Type B pancreatic cell (in vitro differentiated cells): Measurements from ENCODE around the gene ARMC3. TPM values are rescaled to one million over a fixed set of nuclear protein-coding genes. Genes with fewer than 3 reads are reported as not detected.
A peak's percentile ranks its signal among the peaks of the same experiment; 100 is the strongest.
"Not testable (repeated sequence)": the region's sequence is repeated elsewhere in the genome, so short reads cannot be mapped to it uniquely, and the experiment has no call there.

Experiments
- DNase-seq: peaks from one replicate; pipeline ENCODE4 v3.0.0; 2021; ENCODE audit warnings: mixed read lengths; ENCODE audit not compliant: unreplicated experiment; ENCODE audit errors: extremely low spot score
- H3K27ac Mint-ChIP-seq: 2 replicates; pipeline ENCODE4 v1.8.0; 2021; ENCODE audit warnings: mild to moderate bottlenecking, mixed read lengths
- H3K27me3 Mint-ChIP-seq: 2 replicates; pipeline ENCODE4 v1.8.0; 2021; ENCODE audit warnings: mixed read lengths
- H3K36me3 Mint-ChIP-seq: 2 replicates; pipeline ENCODE4 v1.8.0; 2021; ENCODE audit warnings: mixed read lengths
- H3K4me1 Mint-ChIP-seq: one replicate; pipeline ENCODE4 v1.8.0; 2021; ENCODE audit warnings: mixed read lengths; ENCODE audit not compliant: unreplicated experiment
- H3K4me3 Mint-ChIP-seq: 2 replicates; pipeline ENCODE4 v1.8.0; 2021; ENCODE audit warnings: mild to moderate bottlenecking, mixed read lengths
- H3K9me3 Mint-ChIP-seq: 2 replicates; pipeline ENCODE4 v1.8.0; 2021; ENCODE audit warnings: mixed read lengths
- total RNA-seq: library from RNA; stranded (reverse); gene quantifications from 2 replicates; pipeline ENCODE4 v1.2.1, GENCODE V29; 2021; ENCODE audit warnings: low replicate concordance
- TF ChIP-seq, protein P1 (sequence below): fragments of 200-600 bp; sonication (generic); conservative IDR thresholded peaks from 2 replicates; pipeline ENCODE4 v1.5.0; 2021; ENCODE audit warnings: antibody characterized with exemption, mild to moderate bottlenecking

ARMC3 gene
- total RNA-seq, 1 donor from 2014 or later: 10.4 TPM

DNA sequence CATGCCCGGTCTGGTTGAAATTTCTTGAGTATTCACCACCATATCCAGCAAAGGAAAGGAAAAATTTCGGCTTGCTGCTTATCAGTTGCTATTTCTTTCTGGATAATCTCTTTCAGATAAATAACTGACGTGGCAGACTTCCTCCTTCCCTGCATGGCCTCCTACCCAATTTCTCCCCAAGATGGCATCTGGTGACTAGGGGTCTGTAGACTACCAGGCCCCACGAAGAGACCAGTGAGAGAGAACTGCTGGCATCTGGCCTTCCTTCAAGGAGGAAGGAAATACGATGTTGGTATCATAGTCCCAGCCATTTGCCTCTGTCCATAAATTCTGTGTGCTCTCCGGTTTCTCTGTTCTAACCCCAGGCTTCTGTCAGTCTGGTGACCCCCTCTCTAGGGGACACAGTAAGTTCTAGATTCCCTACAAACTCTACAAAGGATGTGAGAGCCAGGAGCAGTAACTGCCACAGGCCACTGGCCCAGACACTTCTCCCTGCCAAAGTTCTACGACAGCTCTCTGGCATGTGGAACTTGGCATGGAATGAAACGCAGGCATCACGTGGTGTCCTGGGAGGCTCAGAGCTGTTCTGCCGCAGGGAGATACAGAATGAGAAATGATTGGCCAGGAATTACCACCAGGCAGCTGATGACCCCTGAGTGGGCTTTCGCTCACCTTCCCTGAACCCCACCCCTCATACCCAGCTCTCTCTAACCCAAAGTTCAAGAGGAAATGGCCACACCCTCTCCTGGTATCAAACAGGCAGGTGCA is 137.5 kb downstream of the ARMC3 start:
- peaks cover 25% of the 10 kb centered on the region for H3K4me1 Mint-ChIP-seq
- TF ChIP-seq, protein P1, sequence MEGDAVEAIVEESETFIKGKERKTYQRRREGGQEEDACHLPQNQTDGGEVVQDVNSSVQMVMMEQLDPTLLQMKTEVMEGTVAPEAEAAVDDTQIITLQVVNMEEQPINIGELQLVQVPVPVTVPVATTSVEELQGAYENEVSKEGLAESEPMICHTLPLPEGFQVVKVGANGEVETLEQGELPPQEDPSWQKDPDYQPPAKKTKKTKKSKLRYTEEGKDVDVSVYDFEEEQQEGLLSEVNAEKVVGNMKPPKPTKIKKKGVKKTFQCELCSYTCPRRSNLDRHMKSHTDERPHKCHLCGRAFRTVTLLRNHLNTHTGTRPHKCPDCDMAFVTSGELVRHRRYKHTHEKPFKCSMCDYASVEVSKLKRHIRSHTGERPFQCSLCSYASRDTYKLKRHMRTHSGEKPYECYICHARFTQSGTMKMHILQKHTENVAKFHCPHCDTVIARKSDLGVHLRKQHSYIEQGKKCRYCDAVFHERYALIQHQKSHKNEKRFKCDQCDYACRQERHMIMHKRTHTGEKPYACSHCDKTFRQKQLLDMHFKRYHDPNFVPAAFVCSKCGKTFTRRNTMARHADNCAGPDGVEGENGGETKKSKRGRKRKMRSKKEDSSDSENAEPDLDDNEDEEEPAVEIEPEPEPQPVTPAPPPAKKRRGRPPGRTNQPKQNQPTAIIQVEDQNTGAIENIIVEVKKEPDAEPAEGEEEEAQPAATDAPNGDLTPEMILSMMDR: no peak
- H3K9me3 Mint-ChIP-seq: no peaks in the 10 kb centered on the region
- H3K4me3 Mint-ChIP-seq: no peak overlapping the region
- H3K27me3 Mint-ChIP-seq: peaks cover 9% of the 10 kb centered on the region
- H3K36me3 Mint-ChIP-seq: no peaks in the 10 kb centered on the region
- no peak for DNase-seq
- no peak overlapping the region for H3K27ac Mint-ChIP-seq

DNA sequence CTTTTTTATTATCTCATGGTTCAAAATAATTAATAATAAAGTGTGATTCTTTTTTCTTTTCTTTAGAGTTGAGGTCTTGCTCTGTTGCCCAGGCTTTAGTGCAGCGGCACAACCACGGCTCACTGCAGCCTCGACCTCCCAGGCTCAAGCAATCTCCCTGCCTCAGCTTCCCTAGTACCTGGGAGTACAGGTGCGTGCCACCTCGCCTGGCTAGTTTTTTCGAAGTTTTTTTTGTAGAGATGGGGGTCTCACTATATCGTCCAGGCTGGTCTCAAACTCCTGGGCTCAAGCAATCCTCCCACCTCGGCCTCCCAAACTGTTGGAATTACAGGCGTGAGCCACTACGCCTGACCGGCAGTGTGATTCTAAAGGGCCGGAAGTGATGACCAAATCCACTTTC is 139.5 kb downstream of the ARMC3 start:
- Mint-ChIP-seq H3K36me3 (no peaks in the 10 kb centered on the region), H3K4me3 (no peak overlapping the region)

DNA sequence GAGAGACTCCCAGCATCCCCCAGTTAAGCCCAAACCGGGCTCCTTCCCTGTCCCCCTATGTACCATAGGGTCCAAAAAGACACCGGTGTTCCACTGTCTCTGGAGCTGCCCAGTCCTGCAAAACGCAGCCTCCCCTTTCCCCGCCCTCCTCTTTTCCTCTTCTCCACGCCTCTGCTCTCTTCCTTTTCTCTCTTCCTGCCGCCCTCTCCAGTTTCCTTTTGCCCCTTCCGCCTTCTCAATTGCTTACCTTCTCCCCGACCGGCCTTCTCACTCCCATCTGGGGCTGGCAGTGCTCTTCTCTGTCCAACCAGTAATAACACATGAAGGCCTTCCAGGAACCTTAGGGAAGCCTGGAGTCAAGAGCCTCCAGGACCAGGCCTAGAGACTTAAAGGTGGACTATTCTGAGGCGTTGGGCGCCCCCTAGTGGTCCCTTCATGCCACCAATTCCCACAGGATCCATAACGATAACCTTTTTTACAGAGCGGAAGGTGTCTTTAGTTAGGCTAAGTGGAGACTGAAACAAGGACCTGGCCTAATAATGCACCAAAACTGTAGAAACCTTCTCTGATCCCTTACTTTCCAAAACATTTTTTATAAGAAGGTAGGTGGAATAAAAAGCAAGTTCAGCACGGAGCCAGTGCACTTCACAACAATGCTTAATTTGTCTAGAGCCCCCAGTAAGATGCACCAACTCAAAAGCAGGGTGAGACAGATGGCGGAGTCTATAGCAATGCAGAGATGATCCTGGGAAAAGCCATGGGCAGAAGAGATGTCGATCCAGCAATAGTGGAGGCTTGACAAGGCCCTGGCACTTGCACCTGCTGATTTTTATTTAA is 140.3 kb downstream of the ARMC3 start:
- Mint-ChIP-seq H3K9me3 (no peaks in the 10 kb centered on the region), H3K4me3 (no peak overlapping the region), H3K27ac (peak overlapping the region; percentile 11), H3K4me1 (peaks cover 16% of the 10 kb centered on the region), H3K36me3 (no peaks in the 10 kb centered on the region), H3K27me3 (peaks cover 9% of the 10 kb centered on the region)
- TF ChIP-seq, protein P1: peak; percentile 88
- DNase-seq: no peak

More for the DNA sequence above, 139.5 kb downstream of the ARMC3 start:
- no peak for DNase-seq
- Mint-ChIP-seq H3K4me1 (peaks cover 17% of the 10 kb centered on the region), H3K27ac (no peak overlapping the region), H3K27me3 (peaks cover 9% of the 10 kb centered on the region), H3K9me3 (no peaks in the 10 kb centered on the region)
- TF ChIP-seq, protein P1: no peak

DNA sequence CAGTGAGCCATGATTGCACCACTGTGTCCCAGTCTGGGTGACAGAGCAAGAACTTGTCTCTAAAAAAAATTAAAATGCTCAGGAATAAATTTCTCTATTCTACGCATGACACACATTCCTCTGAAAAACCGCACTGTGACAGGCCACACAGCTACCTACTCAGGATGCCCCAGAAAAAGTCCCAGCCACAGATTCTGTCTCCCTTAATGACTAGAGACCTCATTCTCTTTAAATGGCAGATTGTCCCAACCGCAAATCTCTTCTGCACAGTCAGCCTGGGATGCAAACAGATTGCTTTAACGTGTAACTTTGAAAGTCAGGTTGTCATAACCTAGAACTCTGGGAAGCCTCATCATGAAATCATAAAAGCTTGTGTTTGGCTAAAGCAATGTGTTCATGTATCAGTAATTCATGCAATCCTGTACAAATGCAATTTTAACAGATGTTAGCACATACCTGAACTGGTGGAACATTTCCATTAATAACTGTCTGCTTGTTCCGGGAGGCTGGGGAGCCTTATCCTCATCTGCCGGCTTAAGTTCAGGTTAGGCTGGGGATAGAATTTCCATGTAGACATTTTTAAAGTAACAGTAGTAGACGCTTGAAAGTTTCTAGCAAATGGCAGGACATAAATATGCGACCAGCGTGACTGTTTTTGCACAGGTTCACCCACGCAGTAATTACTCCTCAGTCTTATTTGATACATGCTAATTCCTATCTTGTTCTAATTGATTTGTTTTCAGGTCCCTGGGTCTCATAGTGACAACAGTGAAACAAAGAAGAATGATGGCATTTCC is 141.4 kb downstream of the ARMC3 start:
- TF ChIP-seq, protein P1: no peak
- no peak for DNase-seq
- H3K27me3 Mint-ChIP-seq: peaks cover 5% of the 10 kb centered on the region
- no peaks in the 10 kb centered on the region for H3K36me3 Mint-ChIP-seq
- H3K27ac Mint-ChIP-seq: no peak overlapping the region
- peaks cover 9% of the 10 kb centered on the region for H3K4me1 Mint-ChIP-seq
- no peak overlapping the region for H3K4me3 Mint-ChIP-seq
- H3K9me3 Mint-ChIP-seq: no peaks in the 10 kb centered on the region

DNA sequence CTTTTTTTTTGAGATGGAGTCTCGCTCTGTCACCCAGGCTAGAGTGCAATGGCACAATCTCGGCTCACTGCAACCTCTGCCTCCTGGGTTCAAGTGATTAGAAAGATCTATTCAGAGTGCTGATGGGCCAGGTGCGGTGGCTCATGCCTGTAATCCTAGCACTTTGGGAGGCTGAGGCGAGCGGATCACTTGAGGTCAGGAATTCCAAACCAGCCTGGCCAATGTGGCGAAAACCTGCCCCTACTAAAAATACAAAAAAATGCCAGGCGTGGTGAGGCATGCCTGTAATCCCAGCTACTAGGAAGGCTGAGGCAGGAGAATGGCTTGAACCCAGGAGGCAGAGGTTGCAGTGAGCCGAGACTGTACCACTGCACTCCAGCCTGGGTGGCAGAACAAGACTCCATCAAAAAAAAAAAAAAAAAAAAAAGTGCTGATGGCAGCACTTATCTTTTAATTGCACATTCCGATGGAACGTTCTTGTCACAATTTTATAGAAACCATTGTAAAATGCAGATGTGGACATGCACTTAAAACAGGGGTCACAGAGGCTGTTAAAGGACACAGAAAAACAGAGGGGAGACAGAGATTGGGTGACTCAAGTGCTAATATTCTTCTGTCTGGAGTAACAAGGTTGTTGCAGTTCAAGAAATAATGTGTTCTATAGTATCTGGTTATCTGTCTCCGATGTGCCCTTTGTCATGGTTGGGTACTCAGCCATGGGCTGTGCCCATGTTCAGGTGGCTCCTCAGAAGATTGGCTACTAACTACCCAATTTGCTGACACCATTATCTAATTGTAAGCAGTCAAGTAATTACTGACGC is 142.4 kb downstream of the ARMC3 start:
- DNase-seq, H3K4me1 Mint-ChIP-seq, H3K4me3 Mint-ChIP-seq, H3K27me3 Mint-ChIP-seq, H3K36me3 Mint-ChIP-seq, H3K9me3 Mint-ChIP-seq, H3K27ac Mint-ChIP-seq: not testable (repeated sequence)
